HepG2 (cell line): ENCODE data around the gene CCDC88B. TPM values are rescaled to one million over a fixed set of nuclear protein-coding genes. Genes with fewer than 3 reads are reported as not detected.

Experiments used
- ATAC-seq: fragments of 200-7000 bp; cut with Tn5 transposase; 3 replicates; pipeline ENCODE4 v1.9.1; 2020; ENCODE audit warnings: mild to moderate bottlenecking, moderate library complexity
- BruUV-seq: library from RNA; stranded (reverse); fragments of 400-500 nt; replicated peaks from 2 replicates; lab custom pipeline; 2021; lab: Mats Ljungman, UMichigan
- CTCF ChIA-PET: fragments of 300-600 bp; formaldehyde crosslinking; extraction: SDS; loops from one replicate; lab custom pipeline; 2021; ENCODE audit warnings: low total read pairs, inconsistent platforms, low intra/inter-chr PET ratio; lab: Yijun Ruan, JAX
- POLR2A ChIA-PET: fragments of 350-600 bp; sonication (Branson Sonifier 250); formaldehyde crosslinking; loops from one replicate; lab custom pipeline; 2020; ENCODE audit warnings: antibody characterized with exemption, inconsistent platforms; lab: Yijun Ruan, JAX
- DNase-seq: peaks from one replicate; pipeline ENCODE4 v3.0.0-alpha.2; 2015; ENCODE audit warnings: low spot score
- FAIRE-seq: peaks from 3 replicates; lab custom pipeline; 2011; peaks lifted over from hg19 to GRCh38; lab: Jason Lieb, UNC
- H2AFZ ChIP-seq: one replicate; pipeline ENCODE4 v1.6.1; 2011; ENCODE audit warnings: low read length, inconsistent platforms
- H3K27ac ChIP-seq: fragments of 300-600 bp; 3 replicates; pipeline ENCODE4 v1.8.0; 2011; ENCODE audit warnings: mixed run types, mild to moderate bottlenecking, mixed read lengths, low read length, inconsistent platforms; ENCODE audit not compliant: insufficient read depth; ENCODE audit errors: extremely low read length
- H3K27me3 ChIP-seq, 2 experiments: fragments of 200-600 bp in 1 of 2; 2 replicates in 1 of 2; 3 replicates in 1 of 2; pipeline versions ENCODE4 v1.6.0 to v1.8.0; 2011; ENCODE audit warnings: low read length in 2 of 2, mild to moderate bottlenecking in 2 of 2, moderate library complexity in 2 of 2, inconsistent platforms in 1 of 2; ENCODE audit not compliant: insufficient read depth in 2 of 2, control insufficient read depth in 1 of 2
- H3K36me3 ChIP-seq, 2 experiments: fragments of 200-600 bp in 1 of 2; replicated peaks in 1 of 2; 2 replicates in 1 of 2; 3 replicates in 1 of 2; pipeline versions ENCODE4 v1.5.1 to v1.8.0; 2011; ENCODE audit warnings: low read length in 2 of 2, inconsistent platforms in 1 of 2; ENCODE audit not compliant: insufficient read depth in 2 of 2, control insufficient read depth in 1 of 2
- H3K4me1 ChIP-seq: 2 replicates; pipeline ENCODE4 v1.5.1; 2012; ENCODE audit warnings: low read length, inconsistent platforms; ENCODE audit not compliant: insufficient read depth
- H3K4me2 ChIP-seq: 2 replicates; pipeline ENCODE4 v1.6.0; 2011; ENCODE audit warnings: low read depth, low read length, inconsistent platforms
- H3K4me3 ChIP-seq, 3 experiments: fragments of 200-600 bp in 1 of 3; sonication (generic), shearing (Covaris generic) in 1 of 3; replicated peaks in 1 of 3; 2 replicates each; pipeline ENCODE4 v1.5.1; 2011 to 2016; ENCODE audit warnings: low read length in 3 of 3, inconsistent platforms in 2 of 3, low read depth in 2 of 3, mild to moderate bottlenecking in 2 of 3, control low read depth in 1 of 3, mixed read lengths in 1 of 3; ENCODE audit not compliant: insufficient read depth in 1 of 3
- H3K79me2 ChIP-seq: one replicate; pipeline ENCODE4 v1.6.1; 2011; ENCODE audit warnings: low read length, inconsistent platforms; ENCODE audit not compliant: insufficient read depth
- H3K9ac ChIP-seq: 2 replicates; pipeline ENCODE4 v1.6.0; 2011; ENCODE audit warnings: mild to moderate bottlenecking, low read depth, low read length, inconsistent platforms; ENCODE audit not compliant: insufficient read depth
- H3K9me3 ChIP-seq: 2 replicates; pipeline ENCODE4 v1.5.1; 2012; ENCODE audit warnings: mild to moderate bottlenecking, low read length
- H4K20me1 ChIP-seq: 2 replicates; pipeline ENCODE4 v1.6.0; 2011; ENCODE audit warnings: inconsistent platforms, mild to moderate bottlenecking, low read length, moderate library complexity; ENCODE audit not compliant: insufficient read depth
- ATF7 ChIP-seq, 2 experiments: fragments of 450-650 bp in 1 of 2; sonication (generic) in 1 of 2; formaldehyde crosslinking in 1 of 2; IDR thresholded peaks; 2 replicates each; pipeline versions ENCODE4 v1.4.0 to v1.6.1; 2016 to 2020; ENCODE audit warnings: antibody characterized with exemption in 1 of 2, mild to moderate bottlenecking in 1 of 2, missing genetic modification reagents in 1 of 2
- CEBPB ChIP-seq: IDR thresholded peaks from 2 replicates; pipeline ENCODE4 v1.6.1; 2011; ENCODE audit warnings: low read depth, low read length, improper control_type of control experiment, borderline replicate concordance
- CREB1 ChIP-seq, 2 experiments: fragments of 450-650 bp in 1 of 2; IDR thresholded peaks; 2 replicates each; pipeline ENCODE4 v1.6.1; 2016 to 2017; ENCODE audit warnings: control low read depth in 1 of 2, mild to moderate bottlenecking in 1 of 2, missing compliant biosample characterization in 1 of 2, missing genetic modification characterization in 1 of 2
- ETV6 ChIP-seq: sonication (generic); formaldehyde crosslinking; conservative IDR thresholded peaks from 2 replicates; pipeline ENCODE4 v1.4.0; 2020; ENCODE audit warnings: missing genetic modification reagents
- GPN1 ChIP-seq: sonication (generic); formaldehyde crosslinking; IDR thresholded peaks from 2 replicates; pipeline ENCODE4 v1.5.1; 2020; ENCODE audit warnings: missing genetic modification reagents, borderline replicate concordance
- JDP2 ChIP-seq: sonication (generic); formaldehyde crosslinking; IDR thresholded peaks from 2 replicates; pipeline ENCODE4 v1.8.1; 2022; ENCODE audit warnings: missing genetic modification reagents, borderline replicate concordance
- NR2F6 ChIP-seq, 2 experiments: IDR thresholded peaks; 2 replicates each; pipeline ENCODE4 v1.6.1; 2016; ENCODE audit warnings: antibody characterized with exemption in 1 of 2, mild to moderate bottlenecking in 1 of 2
- SMAD9 ChIP-seq: sonication (generic); formaldehyde crosslinking; IDR thresholded peaks from 2 replicates; pipeline ENCODE4 v1.5.1; 2020; ENCODE audit warnings: mild to moderate bottlenecking, missing genetic modification reagents
- SMC3 ChIP-seq: IDR thresholded peaks from 2 replicates; pipeline ENCODE4 v1.6.1; 2011; ENCODE audit warnings: low read length, improper control_type of control experiment
- TERF1 ChIP-seq: sonication (generic); formaldehyde crosslinking; IDR thresholded peaks from 2 replicates; pipeline ENCODE4 v1.8.0; 2022; ENCODE audit warnings: mild to moderate bottlenecking, missing genetic modification reagents, moderate library complexity
- ZMYM3 ChIP-seq: sonication (generic); formaldehyde crosslinking; IDR thresholded peaks from 2 replicates; pipeline ENCODE4 v1.5.1; 2020; ENCODE audit warnings: mild to moderate bottlenecking, missing genetic modification reagents
- ZNF280D ChIP-seq: sonication (generic); formaldehyde crosslinking; IDR thresholded peaks from 2 replicates; pipeline ENCODE4 v1.5.1; 2020; ENCODE audit warnings: mild to moderate bottlenecking, missing genetic modification reagents
- ZNF337 ChIP-seq: sonication (generic); formaldehyde crosslinking; IDR thresholded peaks from 2 replicates; pipeline ENCODE4 v1.5.1; 2020; ENCODE audit warnings: missing genetic modification reagents, low read depth, mild to moderate bottlenecking, borderline replicate concordance
- ZNF737 ChIP-seq: sonication (generic); formaldehyde crosslinking; IDR thresholded peaks from 2 replicates; pipeline ENCODE4 v1.5.0; 2020; ENCODE audit warnings: missing genetic modification reagents, mild to moderate bottlenecking, borderline replicate concordance
- ZNF768 ChIP-seq: sonication (generic); formaldehyde crosslinking; IDR thresholded peaks from 2 replicates; pipeline ENCODE4 v1.4.0; 2020; ENCODE audit warnings: missing genetic modification reagents
- ZSCAN30 ChIP-seq: sonication (generic); formaldehyde crosslinking; IDR thresholded peaks from 2 replicates; pipeline ENCODE4 v1.5.0; 2020; ENCODE audit warnings: mild to moderate bottlenecking, missing genetic modification reagents
- WGBS: methylation state at CpG from one replicate; pipeline ENCODE4 v1.1.6; 2017; ENCODE audit warnings: low lambda C conversion rate; 5-methylcytosine and 5-hydroxymethylcytosine counted together
- in situ Hi-C: cut with HindIII; loops from 2 replicates; pipeline ENCODE4 v1.10.0; 2017; ENCODE audit warnings: low pct_unique_long_range_greater_than_20kb; ENCODE audit not compliant: extremely low pct_ligation_motif_present
- intact Hi-C: fragments of 100-400 bp; cut with micrococcal nuclease; formaldehyde crosslinking; loops from one replicate; pipeline ENCODE4 v1.10.0; 2022; ENCODE audit not compliant: unreplicated experiment
- polyA plus RNA-seq, 8 experiments: library from polyadenylated mRNA; depleted of rRNA in 3 of 8; stranded (reverse) in 7 of 8; unstranded in 1 of 8; fragments of >200 nt; fragmentation: Illumina TruSeq in 4 of 8; extraction: Trizol in 4 of 8; gene quantifications; 2 replicates each; pipeline versions ENCODE4 v1.2.1 to v1.2.3, GENCODE V29; 2011 to 2016; ENCODE audit warnings: low read depth in 4 of 8, missing spikeins in 1 of 8, mixed read lengths in 1 of 8; ENCODE audit not compliant: insufficient read depth in 1 of 8
- total RNA-seq, 5 experiments: library from RNA; depleted of rRNA; stranded (reverse); fragments of >200 nt; fragmentation: Illumina TruSeq; extraction: Trizol; gene quantifications; 2 replicates each; pipeline ENCODE4 v1.2.3, GENCODE V29; 2016; ENCODE audit warnings: low read depth in 1 of 5

The CCDC88B gene
- total and polyA plus RNA-seq, 2 of the 13 experiments (the other 11 are each of a cell fraction or from before 2014, with no cell fraction given), result 3.6 to 4.8 TPM

- TF ChIP-seq CREB1 (IDR thresholded peaks at IDR 0.05) (0 out of 2 replicates have a peak, but pooled peaks have one; percentile 26), CREB1 (CRISPR knock-in tag; IDR thresholded peaks at IDR 0.05) (no peak), ZNF280D (CRISPR knock-in tag) (no peak), NR2F6 (IDR thresholded peaks at IDR 0.05) (no peak), NR2F6 (CRISPR knock-in tag; IDR thresholded peaks at IDR 0.05) (no peak)
Observed at GRCh38 chr11:64334764-64335735, 5.0 kb upstream of the CCDC88B start (continued).

- CTCF ChIA-PET, result no interaction called here
- no peak for TF ChIP-seq ZNF337 (CRISPR knock-in tag)
- TF ChIP-seq ETV6 (CRISPR knock-in tag), result no peak
- no peak for TF ChIP-seq ZSCAN30 (CRISPR knock-in tag)
- peak; percentile 88 for TF ChIP-seq ATF7 (IDR thresholded peaks at IDR 0.05)
- no peak for TF ChIP-seq ATF7 (CRISPR knock-in tag; IDR thresholded peaks at IDR 0.05)
- no peak for TF ChIP-seq SMC3
- TF ChIP-seq ZNF737 (CRISPR knock-in tag), result no peak
- 0 out of 2 replicates have a peak, but pooled peaks have one; percentile 41 for TF ChIP-seq CEBPB
- TF ChIP-seq ZNF768 (CRISPR knock-in tag), result peak; percentile 95
- TF ChIP-seq SMAD9 (CRISPR knock-in tag), result no peak
- no peak for TF ChIP-seq GPN1 (CRISPR knock-in tag)
- TF ChIP-seq ZMYM3 (CRISPR knock-in tag), result peak; percentile 65; the same call in 1 of the 2 replicates
- no peak for TF ChIP-seq TERF1 (CRISPR knock-in tag)
- no peak for TF ChIP-seq JDP2 (CRISPR knock-in tag)
- FAIRE-seq (no peak), ATAC-seq (no peak), DNase-seq (no peak)
- H3K9me3 ChIP-seq, result no peaks in the 10 kb centered on the region
- H3K27me3 ChIP-seq, result peaks cover 5 to 35% of the 10 kb centered on the region in 2 experiments; a peak in 3 of 5 replicates
- no peaks in the 10 kb centered on the region for H3K36me3 ChIP-seq
- no peak overlapping the region for H3K27ac ChIP-seq
- intact Hi-C loops, result no loop called here
- H3K79me2 ChIP-seq, result no peaks in the 10 kb centered on the region
- H3K4me3 ChIP-seq, result no peak overlapping the region
- in situ Hi-C loops, result no loop called here
- POLR2A ChIA-PET, result no interaction called here
- no TSS peak for BruUV-seq
- 38% methylated on average over 8 of the region's 8 CpGs for WGBS
- peaks cover 22% of the 10 kb centered on the region for H3K4me1 ChIP-seq
- no peak overlapping the region for H3K4me2 ChIP-seq
- no peaks in the 10 kb centered on the region for H4K20me1 ChIP-seq
- H3K9ac ChIP-seq, result no peak overlapping the region
- no peak overlapping the region for H2AFZ ChIP-seq
Observed at GRCh38 chr11:64337538-64338249, 2.3 kb upstream of the CCDC88B start.
